ENCODE results near the gene TMEM231. TPM values are rescaled to one million over a fixed set of nuclear protein-coding genes. Genes with fewer than 3 reads are reported as not detected.
A peak's percentile ranks its signal among the peaks of the same experiment; 100 is the strongest.

TMEM231 gene
- total and polyA plus RNA-seq, 9 donors = 9.2 to 36.9 (median 14.8) TPM

DNA sequence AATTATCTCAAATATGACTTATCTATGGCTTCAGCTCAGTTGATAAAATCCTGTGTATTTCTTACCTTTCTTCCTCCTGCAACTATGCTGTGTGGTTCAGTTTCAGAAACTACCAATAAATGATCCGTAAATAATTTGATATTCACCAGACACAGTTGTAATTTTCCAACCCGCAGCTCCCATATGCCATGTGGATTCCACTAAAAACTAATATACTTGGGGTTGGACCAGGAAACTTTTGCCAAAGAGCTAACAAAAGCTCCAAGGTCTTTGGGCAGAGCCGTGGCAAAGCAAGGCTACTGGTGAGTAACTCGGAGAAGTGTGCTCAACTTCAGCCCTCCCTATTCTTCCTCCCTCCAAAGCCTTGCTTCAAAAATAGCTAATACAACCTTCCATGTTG lies 58.5 kb downstream of the TMEM231 start:
- Histone ChIP-seq H3K36me3 (no peaks in the 10 kb centered on the region), H3K4me3 (no peak overlapping the region), H3K27ac (no peak overlapping the region), H3K9me3 (no peaks in the 10 kb centered on the region), H3K27me3 (no peaks in the 10 kb centered on the region), H3K4me1 (ENCODE audit: insufficient read depth) (peaks cover 2% of the 10 kb centered on the region)
- TF ChIP-seq, protein P1, sequence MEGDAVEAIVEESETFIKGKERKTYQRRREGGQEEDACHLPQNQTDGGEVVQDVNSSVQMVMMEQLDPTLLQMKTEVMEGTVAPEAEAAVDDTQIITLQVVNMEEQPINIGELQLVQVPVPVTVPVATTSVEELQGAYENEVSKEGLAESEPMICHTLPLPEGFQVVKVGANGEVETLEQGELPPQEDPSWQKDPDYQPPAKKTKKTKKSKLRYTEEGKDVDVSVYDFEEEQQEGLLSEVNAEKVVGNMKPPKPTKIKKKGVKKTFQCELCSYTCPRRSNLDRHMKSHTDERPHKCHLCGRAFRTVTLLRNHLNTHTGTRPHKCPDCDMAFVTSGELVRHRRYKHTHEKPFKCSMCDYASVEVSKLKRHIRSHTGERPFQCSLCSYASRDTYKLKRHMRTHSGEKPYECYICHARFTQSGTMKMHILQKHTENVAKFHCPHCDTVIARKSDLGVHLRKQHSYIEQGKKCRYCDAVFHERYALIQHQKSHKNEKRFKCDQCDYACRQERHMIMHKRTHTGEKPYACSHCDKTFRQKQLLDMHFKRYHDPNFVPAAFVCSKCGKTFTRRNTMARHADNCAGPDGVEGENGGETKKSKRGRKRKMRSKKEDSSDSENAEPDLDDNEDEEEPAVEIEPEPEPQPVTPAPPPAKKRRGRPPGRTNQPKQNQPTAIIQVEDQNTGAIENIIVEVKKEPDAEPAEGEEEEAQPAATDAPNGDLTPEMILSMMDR (IDR thresholded peaks at IDR 0.05) = no peak
- TF ChIP-seq POLR2A (IDR thresholded peaks at IDR 0.05) (no peak), EP300 (IDR thresholded peaks at IDR 0.05) (no peak)
- intact Hi-C loops (cut with DNase I) = no loop called here
- 29 to 51% (median 43%) methylated on average over 4 of the region's 4 CpGs for WGBS, 3 donors
- DNase-seq = no peak

DNA sequence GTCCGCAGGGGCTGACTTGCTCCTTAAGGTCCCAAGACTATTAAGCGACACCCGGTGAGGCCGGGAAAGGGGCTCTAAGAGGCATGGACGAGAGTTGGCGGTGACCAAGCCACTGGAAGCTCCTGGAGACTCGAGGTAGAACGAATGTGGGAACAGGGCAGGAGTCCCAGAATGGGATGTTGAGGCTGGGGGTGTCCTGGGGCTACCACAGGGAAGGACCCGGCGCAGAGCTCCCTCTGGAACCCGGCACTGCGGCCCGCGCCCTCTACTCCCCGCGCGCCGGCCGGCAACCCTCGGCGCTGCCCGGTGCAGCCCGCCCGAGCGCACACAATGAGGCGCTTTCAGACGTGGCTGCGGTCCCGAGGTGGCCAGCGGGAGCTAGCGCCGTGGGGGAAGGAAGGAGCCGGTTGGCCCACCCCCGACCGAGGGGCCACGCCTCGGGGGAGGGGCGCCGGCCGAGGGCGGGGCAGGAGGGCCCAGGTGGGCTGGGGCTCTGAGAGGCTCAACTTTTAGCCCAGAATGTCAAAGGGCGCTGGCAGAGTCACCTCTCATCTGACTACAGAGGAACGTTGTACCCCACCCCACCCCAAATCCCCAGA lies 60.9 kb downstream of the TMEM231 start, which contains the start of gene CHST6:
Gene CHST6 (minus strand): TSS at position 366 of the 599 bp plus-strand sequence. CDS start 15,613 bp downstream, outside the sequence.
- TF ChIP-seq EP300 (IDR thresholded peaks at IDR 0.05) (no peak), POLR2A (IDR thresholded peaks at IDR 0.05) (no peak)
- TF ChIP-seq, protein P1 (IDR thresholded peaks at IDR 0.05) = no peak
- no peaks in the 10 kb centered on the region for H3K9me3 ChIP-seq
- 2 to 3% (median 3%) methylated on average over 30 to 43 of the region's 43 CpGs for WGBS, 3 donors
- no peaks in the 10 kb centered on the region for H3K27me3 ChIP-seq
- intact Hi-C loops (cut with DNase I) = no loop called here
- peak within 1 kb of the TSS; percentile 22 for H3K4me3 ChIP-seq
- DNase-seq = no peak
- no peaks in the 10 kb centered on the region for H3K36me3 ChIP-seq
- H3K4me1 ChIP-seq (ENCODE audit: insufficient read depth) = peaks cover 2% of the 10 kb centered on the region
- no peak within 1 kb of the TSS for H3K27ac ChIP-seq

DNA sequence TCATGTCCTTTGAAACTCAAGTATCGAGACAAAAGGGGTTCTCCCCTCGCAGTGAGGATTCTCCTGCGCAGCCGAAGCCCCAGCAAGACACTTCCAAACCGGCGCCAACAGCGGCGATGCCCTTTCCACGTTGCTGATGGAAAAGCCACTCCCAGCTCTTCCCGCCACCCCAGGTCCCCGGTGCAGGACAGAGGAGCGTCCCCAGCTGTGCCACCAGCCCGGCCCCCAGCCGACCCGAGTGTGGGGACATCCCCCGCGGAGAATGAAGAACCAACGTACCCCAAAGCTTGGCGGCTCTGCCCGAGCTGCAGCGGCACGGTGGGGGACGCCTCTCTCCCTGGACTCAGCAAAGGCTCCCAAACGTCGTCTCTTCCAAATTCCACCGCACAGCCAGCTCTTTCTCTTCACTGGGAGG lies 61.4 kb downstream of the TMEM231 start:
- H3K4me1 ChIP-seq (ENCODE audit: insufficient read depth) = peaks cover 2% of the 10 kb centered on the region
- intact Hi-C loops (cut with DNase I) = no loop called here
- no peaks in the 10 kb centered on the region for H3K9me3 ChIP-seq
- no peak for DNase-seq
- TF ChIP-seq POLR2A (IDR thresholded peaks at IDR 0.05) = no peak
- TF ChIP-seq EP300 (IDR thresholded peaks at IDR 0.05) = no peak
- TF ChIP-seq, protein P1 (IDR thresholded peaks at IDR 0.05) = no peak
- no peaks in the 10 kb centered on the region for H3K27me3 ChIP-seq
- 2 to 3% (median 3%) methylated on average over 23 to 26 of the region's 26 CpGs for WGBS, 3 donors
- no peak overlapping the region for H3K27ac ChIP-seq
- H3K36me3 ChIP-seq = no peaks in the 10 kb centered on the region
- H3K4me3 ChIP-seq = peak overlapping the region; percentile 22

DNA sequence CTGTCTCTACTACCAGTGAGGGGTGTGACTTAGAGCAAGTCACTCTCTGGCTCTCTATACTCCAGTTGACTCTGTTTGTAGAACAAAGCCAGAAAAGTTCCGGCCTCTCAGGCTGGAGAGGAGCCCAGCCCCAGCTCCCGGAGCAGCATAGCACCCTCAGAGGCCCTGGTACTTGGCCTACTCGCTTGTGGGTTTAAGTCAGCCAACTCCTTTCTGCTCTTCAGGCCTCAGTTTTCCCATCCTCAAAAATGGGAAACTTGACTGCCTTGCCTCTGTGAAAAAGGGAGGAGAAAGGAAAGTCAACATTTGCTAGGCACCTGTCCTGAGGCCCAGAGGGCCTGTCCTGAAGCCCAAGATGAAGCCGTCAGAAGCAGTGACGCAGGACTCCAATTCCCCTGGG lies 61.9 kb downstream of the TMEM231 start:
- 56 to 74% (median 66%) methylated on average over 5 of the region's 5 CpGs for WGBS, 3 donors
- Histone ChIP-seq H3K27ac (no peak overlapping the region), H3K4me3 (no peak overlapping the region), H3K27me3 (no peaks in the 10 kb centered on the region), H3K9me3 (no peaks in the 10 kb centered on the region), H3K4me1 (ENCODE audit: insufficient read depth) (peaks cover 2% of the 10 kb centered on the region), H3K36me3 (no peaks in the 10 kb centered on the region)
- intact Hi-C loops (cut with DNase I) = no loop called here
- no peak for DNase-seq
- no peak for TF ChIP-seq POLR2A (IDR thresholded peaks at IDR 0.05)
- TF ChIP-seq EP300 (IDR thresholded peaks at IDR 0.05) = no peak
- TF ChIP-seq, protein P1 (IDR thresholded peaks at IDR 0.05) = no peak
